Gastrocnemius medialis (tissue), 4 donors: Measurements from ENCODE around the gene CHRM1.

Source experiments
- POLR2A ChIP-seq, 2 donors: fragments of 450-650 bp; IDR thresholded peaks; one replicate each; pipeline ENCODE4 v1.6.1; 2017; ENCODE audit warnings: antibody characterized with exemption in 2 of 2, mild to moderate bottlenecking in 2 of 2, moderate library complexity in 2 of 2
- TF ChIP-seq, protein P1 (sequence below), 5 experiments: fragments of 450-650 bp in 3 of 5; fragments of 200-600 bp in 2 of 5; sonication (generic) in 2 of 5; IDR thresholded peaks in 4 of 5; conservative IDR thresholded peaks in 1 of 5; 1 replicate in 4 of 5; 2 replicates in 1 of 5; pipeline ENCODE4 v1.5.1; 2016 to 2019; ENCODE audit warnings: antibody characterized with exemption in 5 of 5, mild to moderate bottlenecking in 3 of 5, moderate library complexity in 3 of 5

DNA sequence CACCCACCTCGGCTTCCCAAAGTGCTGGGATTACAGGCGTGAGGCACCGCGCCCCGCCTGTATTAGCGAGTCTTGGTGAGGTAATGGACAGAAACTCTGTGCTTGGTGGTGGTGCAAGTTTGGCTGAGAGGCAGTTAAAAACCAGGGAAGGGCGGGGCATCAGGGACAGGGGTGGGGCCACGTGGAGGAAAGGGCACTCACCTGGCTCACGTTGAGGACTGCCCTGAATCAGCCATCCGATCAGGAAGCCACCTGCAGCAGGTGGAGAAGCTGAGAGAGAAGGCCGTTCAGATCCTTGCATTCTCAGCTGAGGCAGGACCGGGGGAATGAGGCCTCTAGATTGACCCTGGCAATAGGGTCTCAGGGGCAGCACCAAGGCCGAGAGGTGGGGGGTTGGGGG, 12.1 kb upstream of the CHRM1 start:
- no peak for TF ChIP-seq POLR2A (IDR thresholded peaks at IDR 0.05)
- TF ChIP-seq, protein P1, sequence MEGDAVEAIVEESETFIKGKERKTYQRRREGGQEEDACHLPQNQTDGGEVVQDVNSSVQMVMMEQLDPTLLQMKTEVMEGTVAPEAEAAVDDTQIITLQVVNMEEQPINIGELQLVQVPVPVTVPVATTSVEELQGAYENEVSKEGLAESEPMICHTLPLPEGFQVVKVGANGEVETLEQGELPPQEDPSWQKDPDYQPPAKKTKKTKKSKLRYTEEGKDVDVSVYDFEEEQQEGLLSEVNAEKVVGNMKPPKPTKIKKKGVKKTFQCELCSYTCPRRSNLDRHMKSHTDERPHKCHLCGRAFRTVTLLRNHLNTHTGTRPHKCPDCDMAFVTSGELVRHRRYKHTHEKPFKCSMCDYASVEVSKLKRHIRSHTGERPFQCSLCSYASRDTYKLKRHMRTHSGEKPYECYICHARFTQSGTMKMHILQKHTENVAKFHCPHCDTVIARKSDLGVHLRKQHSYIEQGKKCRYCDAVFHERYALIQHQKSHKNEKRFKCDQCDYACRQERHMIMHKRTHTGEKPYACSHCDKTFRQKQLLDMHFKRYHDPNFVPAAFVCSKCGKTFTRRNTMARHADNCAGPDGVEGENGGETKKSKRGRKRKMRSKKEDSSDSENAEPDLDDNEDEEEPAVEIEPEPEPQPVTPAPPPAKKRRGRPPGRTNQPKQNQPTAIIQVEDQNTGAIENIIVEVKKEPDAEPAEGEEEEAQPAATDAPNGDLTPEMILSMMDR (IDR thresholded peaks at IDR 0.05 in 4 of 5, conservative IDR thresholded peaks at IDR 0.05 in 1 of 5) = no peak
